Kidney (tissue), 14 donors: Measurements from ENCODE around the gene SLC2A4RG. TPM values are rescaled to one million over a fixed set of nuclear protein-coding genes. Genes with fewer than 3 reads are reported as not detected.
A peak's percentile ranks its signal among the peaks of the same experiment; 100 is the strongest.

ENCODE experiments used
- DNase-seq, 5 donors: peaks; one replicate each; pipeline ENCODE4 v3.0.0-alpha.2; 2013 to 2020
- FAIRE-seq: peaks from 2 replicates; lab custom pipeline; 2012; peaks lifted over from hg19 to GRCh38; lab: Jason Lieb, UNC
- H3K27ac ChIP-seq, 2 donors: one replicate each; pipeline ENCODE4 v1.7.0; 2013; ENCODE audit warnings: low read depth in 2 of 2, low read length in 2 of 2, inconsistent platforms in 1 of 2
- H3K27me3 ChIP-seq: one replicate; pipeline ENCODE4 v1.7.1; 2013; ENCODE audit warnings: low read length, inconsistent platforms; ENCODE audit not compliant: control insufficient read depth, insufficient read depth
- H3K36me3 ChIP-seq, 3 donors: one replicate each; pipeline versions ENCODE4 v1.7.0 to v1.7.1; 2013; ENCODE audit warnings: low read length in 3 of 3, control low read depth in 1 of 3, inconsistent platforms in 1 of 3; ENCODE audit not compliant: insufficient read depth in 3 of 3, control insufficient read depth in 2 of 3
- H3K4me1 ChIP-seq, 3 donors: one replicate each; pipeline versions ENCODE4 v1.7.0 to v1.7.1; 2013; ENCODE audit warnings: low read length in 3 of 3, inconsistent platforms in 1 of 3, low read depth in 1 of 3; ENCODE audit not compliant: control insufficient read depth in 2 of 3, insufficient read depth in 2 of 3
- H3K4me3 ChIP-seq, 3 donors: one replicate each; pipeline versions ENCODE4 v1.7.0 to v1.8.1; 2013; ENCODE audit warnings: low read length in 3 of 3, control low read depth in 1 of 3, inconsistent platforms in 1 of 3
- H3K9ac ChIP-seq, 3 donors: one replicate each; pipeline versions ENCODE4 v1.7.0 to v1.7.1; 2013; ENCODE audit warnings: low read length in 3 of 3, control low read depth in 1 of 3, inconsistent platforms in 1 of 3
- H3K9me3 ChIP-seq, 3 donors: one replicate each; pipeline versions ENCODE4 v1.7.0 to v1.7.1; 2013; ENCODE audit warnings: low read length in 3 of 3, control low read depth in 1 of 3, inconsistent platforms in 1 of 3; ENCODE audit not compliant: control insufficient read depth in 2 of 3, insufficient read depth in 1 of 3
- intact Hi-C: fragments of 100-400 bp; cut with DNase I; formaldehyde crosslinking; loops from one replicate; pipeline ENCODE4 v1.11.1; 2022
- polyA plus RNA-seq: library from polyadenylated mRNA; stranded (reverse); fragments of 350-450 nt; fragmentation: Illumina TruSeq; extraction: RNeasy Lipid Tissue Mini Kit (QIAGEN cat#74804); gene quantifications from one replicate; pipeline ENCODE4 v1.2.3, GENCODE V29; 2014; ENCODE audit warnings: low read depth, low replicate concordance; ENCODE audit not compliant: insufficient read depth
- total RNA-seq: library from RNA; stranded (reverse); fragmentation: NEBNext Ultra II Directional; extraction: Animal tissue kit (Norgen Biotek cat#: 25700); gene quantifications from one replicate; pipeline ENCODE4 v1.2.1, GENCODE V29; 2021
- TF ChIP-seq, protein P1 (sequence below): IDR thresholded peaks from 3 replicates; pipeline ENCODE4 v1.5.1; 2012; ENCODE audit warnings: mild to moderate bottlenecking, moderate library complexity, borderline replicate concordance; ENCODE audit not compliant: insufficient read depth; ENCODE audit errors: extremely low read depth
- donor health status: control.
- donor health status: control.
- donor health status: control.
- donor health status: control.
- donor health status: control.
- donor health status: DM: yes; HTN: yes; CAD: no.
- donor health status: Normal renal cell carcinoma (clear cell type).

The SLC2A4RG gene
- total and polyA plus RNA-seq, 2 donors from 2014 or later = 154 to 171 TPM

DNA sequence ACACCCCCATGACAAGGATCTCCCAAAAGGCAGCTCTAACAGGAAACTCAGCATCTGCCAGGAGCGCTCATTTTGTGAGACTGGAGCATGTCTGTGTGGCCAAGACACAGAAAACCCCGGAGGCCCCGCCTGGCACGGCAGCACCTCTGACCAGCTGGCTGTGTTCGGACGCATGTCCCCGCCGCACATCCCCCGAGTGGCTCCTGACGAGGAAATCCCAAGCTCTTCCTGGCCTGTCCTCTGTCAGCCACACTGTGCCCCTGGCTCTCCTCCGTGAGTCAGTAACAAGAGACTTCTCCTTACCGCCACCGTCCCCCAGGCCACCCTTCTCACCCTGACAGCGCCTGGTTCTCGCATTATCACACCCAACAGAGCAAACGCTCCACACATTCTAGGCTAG, 14.4 kb downstream of the SLC2A4RG start:
- no peak overlapping the region for H3K4me3 ChIP-seq
- no peak overlapping the region for H3K9ac ChIP-seq
- no peaks in the 10 kb centered on the region for H3K36me3 ChIP-seq
- no peak overlapping the region for H3K27ac ChIP-seq
- no peaks in the 10 kb centered on the region for H3K27me3 ChIP-seq
- no peak for DNase-seq
- TF ChIP-seq, protein P1, sequence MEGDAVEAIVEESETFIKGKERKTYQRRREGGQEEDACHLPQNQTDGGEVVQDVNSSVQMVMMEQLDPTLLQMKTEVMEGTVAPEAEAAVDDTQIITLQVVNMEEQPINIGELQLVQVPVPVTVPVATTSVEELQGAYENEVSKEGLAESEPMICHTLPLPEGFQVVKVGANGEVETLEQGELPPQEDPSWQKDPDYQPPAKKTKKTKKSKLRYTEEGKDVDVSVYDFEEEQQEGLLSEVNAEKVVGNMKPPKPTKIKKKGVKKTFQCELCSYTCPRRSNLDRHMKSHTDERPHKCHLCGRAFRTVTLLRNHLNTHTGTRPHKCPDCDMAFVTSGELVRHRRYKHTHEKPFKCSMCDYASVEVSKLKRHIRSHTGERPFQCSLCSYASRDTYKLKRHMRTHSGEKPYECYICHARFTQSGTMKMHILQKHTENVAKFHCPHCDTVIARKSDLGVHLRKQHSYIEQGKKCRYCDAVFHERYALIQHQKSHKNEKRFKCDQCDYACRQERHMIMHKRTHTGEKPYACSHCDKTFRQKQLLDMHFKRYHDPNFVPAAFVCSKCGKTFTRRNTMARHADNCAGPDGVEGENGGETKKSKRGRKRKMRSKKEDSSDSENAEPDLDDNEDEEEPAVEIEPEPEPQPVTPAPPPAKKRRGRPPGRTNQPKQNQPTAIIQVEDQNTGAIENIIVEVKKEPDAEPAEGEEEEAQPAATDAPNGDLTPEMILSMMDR = no peak
- no peak for FAIRE-seq
- peaks cover 0 to 3% (median 3%) of the 10 kb centered on the region in 3 donors for H3K4me1 ChIP-seq
- H3K9me3 ChIP-seq = no peaks in the 10 kb centered on the region
- intact Hi-C loops = no loop called here

DNA sequence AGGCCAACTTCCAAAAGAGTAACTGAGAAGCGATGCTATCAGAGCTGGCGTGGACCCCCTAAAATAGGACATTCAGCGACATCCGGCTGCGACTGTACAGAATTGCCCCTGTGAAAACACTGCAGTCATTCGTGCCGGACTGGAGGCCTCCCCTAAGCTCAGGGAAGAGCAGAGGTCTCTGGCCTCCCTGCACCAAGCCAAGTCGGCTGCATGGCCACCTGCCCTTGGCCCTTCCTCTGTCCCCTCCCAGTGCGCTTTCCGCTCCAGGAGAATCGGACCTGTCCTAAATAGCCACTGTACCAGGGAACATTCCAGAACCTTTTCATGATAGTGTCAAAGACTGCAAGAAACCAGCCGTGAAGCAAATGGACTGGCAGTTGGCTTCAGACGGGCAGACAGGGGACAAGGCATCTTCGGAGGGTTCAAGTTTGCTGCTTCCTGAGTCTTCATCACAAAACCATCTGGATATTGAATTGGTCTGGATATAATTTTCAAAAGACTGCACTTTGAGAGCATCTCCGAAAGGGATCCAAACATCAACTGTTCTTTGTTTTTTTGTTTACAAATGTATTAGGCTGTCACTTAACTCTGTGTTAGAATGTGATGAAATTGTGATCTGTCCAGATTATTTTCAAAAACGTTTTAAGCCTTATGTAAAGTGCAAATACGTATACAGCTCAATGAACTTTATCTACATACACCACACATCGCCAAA, 16.5 kb downstream of the SLC2A4RG start:
- peak in 1 of 5 donors; percentile 50 for DNase-seq
- no peaks in the 10 kb centered on the region for H3K27me3 ChIP-seq
- H3K4me3 ChIP-seq = no peak overlapping the region
- intact Hi-C loops = no loop called here
- TF ChIP-seq, protein P1 = no peak
- H3K36me3 ChIP-seq = no peaks in the 10 kb centered on the region
- no peak for FAIRE-seq
- H3K27ac ChIP-seq = no peak overlapping the region
- peaks cover 0 to 3% (median 3%) of the 10 kb centered on the region in 3 donors for H3K4me1 ChIP-seq
- no peaks in the 10 kb centered on the region for H3K9me3 ChIP-seq
- H3K9ac ChIP-seq = no peak overlapping the region

DNA sequence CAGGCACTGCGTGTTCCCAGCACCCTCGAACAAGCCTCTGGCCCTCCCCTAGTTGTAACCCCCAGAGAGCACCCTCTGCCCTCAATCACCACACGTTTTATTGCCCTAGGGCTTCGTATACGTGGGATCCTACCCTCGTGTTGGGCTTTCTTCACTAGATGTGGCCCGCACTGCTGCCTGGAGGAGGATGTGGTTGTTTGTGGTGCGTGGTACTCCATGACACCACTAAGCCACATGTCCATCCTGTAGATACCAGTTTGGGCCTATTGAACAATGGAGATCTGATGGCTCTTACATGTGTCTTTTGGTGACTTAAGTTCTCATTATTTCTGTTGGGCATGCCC, 17.0 kb downstream of the SLC2A4RG start:
- DNase-seq = no peak
- Histone ChIP-seq H3K27me3 (no peaks in the 10 kb centered on the region), H3K36me3 (no peaks in the 10 kb centered on the region), H3K4me3 (no peak overlapping the region), H3K4me1 (peaks cover 0 to 3% (median 3%) of the 10 kb centered on the region in 3 donors), H3K9ac (no peak overlapping the region), H3K27ac (no peak overlapping the region), H3K9me3 (no peaks in the 10 kb centered on the region)
- no peak for FAIRE-seq
- TF ChIP-seq, protein P1 = no peak
- intact Hi-C loops = no loop called here
